Progenitor cell of endocrine pancreas (in vitro differentiated cells): ENCODE results near the gene ZNF773. TPM values are rescaled to one million over a fixed set of nuclear protein-coding genes. Genes with fewer than 3 reads are reported as not detected.
A peak's percentile ranks its signal among the peaks of the same experiment; 100 is the strongest.
"Not testable (repeated sequence)": the region's sequence is repeated elsewhere in the genome, so short reads cannot be mapped to it uniquely, and the experiment has no call there.

Experiments used
- DNase-seq: peaks from one replicate; pipeline ENCODE4 v3.0.0; 2021; ENCODE audit warnings: low spot score; ENCODE audit not compliant: unreplicated experiment
- H3K27ac Mint-ChIP-seq: 2 replicates; pipeline ENCODE4 v1.8.0; 2021; ENCODE audit warnings: mild to moderate bottlenecking, moderate library complexity, mixed read lengths
- H3K27me3 Mint-ChIP-seq: 2 replicates; pipeline ENCODE4 v1.8.0; 2021; ENCODE audit warnings: mixed read lengths
- H3K36me3 Mint-ChIP-seq: 2 replicates; pipeline ENCODE4 v1.8.0; 2022; ENCODE audit warnings: mixed read lengths; ENCODE audit not compliant: insufficient read depth
- H3K4me1 Mint-ChIP-seq: 2 replicates; pipeline ENCODE4 v1.8.0; 2021; ENCODE audit warnings: low read depth, mixed read lengths
- H3K4me3 Mint-ChIP-seq: 2 replicates; pipeline ENCODE4 v1.8.0; 2021; ENCODE audit warnings: low read depth, mild to moderate bottlenecking, moderate library complexity, mixed read lengths
- H3K9me3 Mint-ChIP-seq: 2 replicates; pipeline ENCODE4 v1.8.0; 2021; ENCODE audit warnings: low read depth, mixed read lengths
- total RNA-seq: library from RNA; stranded (reverse); gene quantifications from 2 replicates; pipeline ENCODE4 v1.2.1, GENCODE V29; 2021
- TF ChIP-seq, protein P1 (sequence below): fragments of 200-600 bp; sonication (generic); IDR thresholded peaks from one replicate; pipeline ENCODE4 v1.5.0; 2021; ENCODE audit warnings: antibody characterized with exemption, mild to moderate bottlenecking; ENCODE audit not compliant: unreplicated experiment

The ZNF773 gene
- total RNA-seq, 1 donor from 2014 or later = 8.7 TPM

- Mint-ChIP-seq H3K27ac (peak within 1 kb of the TSS; percentile 88), H3K9me3 (peaks cover 63% of the 10 kb centered on the region), H3K36me3 (peaks cover 48% of the 10 kb centered on the region), H3K4me1 (no peaks in the 10 kb centered on the region), H3K27me3 (no peaks in the 10 kb centered on the region), H3K4me3 (peak within 1 kb of the TSS; percentile 87)
- TF ChIP-seq, protein P1, sequence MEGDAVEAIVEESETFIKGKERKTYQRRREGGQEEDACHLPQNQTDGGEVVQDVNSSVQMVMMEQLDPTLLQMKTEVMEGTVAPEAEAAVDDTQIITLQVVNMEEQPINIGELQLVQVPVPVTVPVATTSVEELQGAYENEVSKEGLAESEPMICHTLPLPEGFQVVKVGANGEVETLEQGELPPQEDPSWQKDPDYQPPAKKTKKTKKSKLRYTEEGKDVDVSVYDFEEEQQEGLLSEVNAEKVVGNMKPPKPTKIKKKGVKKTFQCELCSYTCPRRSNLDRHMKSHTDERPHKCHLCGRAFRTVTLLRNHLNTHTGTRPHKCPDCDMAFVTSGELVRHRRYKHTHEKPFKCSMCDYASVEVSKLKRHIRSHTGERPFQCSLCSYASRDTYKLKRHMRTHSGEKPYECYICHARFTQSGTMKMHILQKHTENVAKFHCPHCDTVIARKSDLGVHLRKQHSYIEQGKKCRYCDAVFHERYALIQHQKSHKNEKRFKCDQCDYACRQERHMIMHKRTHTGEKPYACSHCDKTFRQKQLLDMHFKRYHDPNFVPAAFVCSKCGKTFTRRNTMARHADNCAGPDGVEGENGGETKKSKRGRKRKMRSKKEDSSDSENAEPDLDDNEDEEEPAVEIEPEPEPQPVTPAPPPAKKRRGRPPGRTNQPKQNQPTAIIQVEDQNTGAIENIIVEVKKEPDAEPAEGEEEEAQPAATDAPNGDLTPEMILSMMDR = peak; percentile 44
- DNase-seq = peak; percentile 40
These were observed 22.3 kb upstream of the ZNF773 start, which contains the start of gene ZNF772 for GRCh38 chr19:57477191-57478008. ZNF772 (minus strand) TSS chr19:57477566; CDS start chr19:57477309, 257 bp downstream.

- Mint-ChIP-seq H3K4me3 (peak within 1 kb of the TSS; percentile 79), H3K9me3 (peaks cover 37% of the 10 kb centered on the region), H3K36me3 (peaks cover 39% of the 10 kb centered on the region), H3K27ac (peak within 1 kb of the TSS; percentile 58)
- H3K27me3 Mint-ChIP-seq, H3K4me1 Mint-ChIP-seq: not testable (repeated sequence)
- DNase-seq = peak; percentile 84
These were observed 12.1 kb upstream of the ZNF773 start, which contains the start of gene ZNF419 for GRCh38 chr19:57487477-57488298. ZNF419 (plus strand) TSS chr19:57487750; CDS start chr19:57487951, 201 bp downstream.

GRCh38 chr19:57488299-57488644 lies 11.5 kb upstream of the ZNF773 start:
- DNase-seq, H3K4me1 Mint-ChIP-seq, H3K27me3 Mint-ChIP-seq: not testable (repeated sequence)
- Mint-ChIP-seq H3K27ac (peak overlapping the region; percentile 58), H3K4me3 (peak overlapping the region; percentile 79), H3K36me3 (peaks cover 45% of the 10 kb centered on the region), H3K9me3 (peaks cover 43% of the 10 kb centered on the region)

DNA sequence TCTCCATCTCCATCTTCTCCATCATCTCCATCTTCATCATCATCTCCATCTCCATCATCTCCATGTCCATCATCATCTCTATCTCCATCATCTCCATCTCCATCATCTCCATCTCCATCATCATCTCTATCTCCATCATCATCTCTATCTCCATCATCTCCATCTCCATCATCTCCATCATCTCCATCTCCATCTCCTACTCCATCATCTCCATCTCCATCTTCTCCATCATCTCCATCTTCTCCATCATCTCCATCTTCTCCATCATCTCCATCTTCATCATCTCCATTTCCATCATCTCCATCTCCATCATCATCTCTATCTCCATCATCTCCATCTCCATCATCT lies 432 bp upstream of the ZNF773 start:
- H3K4me1 Mint-ChIP-seq, DNase-seq, H3K27me3 Mint-ChIP-seq: not testable (repeated sequence)
- H3K4me3 Mint-ChIP-seq = peak overlapping the region; percentile 79
- H3K9me3 Mint-ChIP-seq = peaks cover 51% of the 10 kb centered on the region
- H3K27ac Mint-ChIP-seq = peak overlapping the region; percentile 69
- H3K36me3 Mint-ChIP-seq = peaks cover 51% of the 10 kb centered on the region

DNA sequence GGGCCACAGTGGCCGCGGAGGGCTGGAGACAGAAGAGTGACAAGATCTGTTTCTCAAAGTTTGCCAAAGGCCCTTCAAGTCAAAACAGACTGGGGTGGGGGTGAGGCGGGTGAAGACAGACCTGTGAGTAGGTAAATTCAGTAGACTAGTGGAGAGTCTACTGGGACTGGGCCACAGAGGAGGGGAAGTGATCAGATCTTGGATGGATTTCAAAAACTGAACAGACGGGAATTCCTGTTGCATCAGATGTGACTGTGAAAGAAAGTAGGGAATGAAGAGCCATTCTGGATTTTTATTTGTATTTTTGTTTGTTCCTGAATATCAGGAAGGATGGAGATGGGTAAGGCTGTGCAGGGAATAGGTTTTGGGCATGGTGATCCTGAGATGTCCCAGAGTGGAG lies 662 bp downstream of the ZNF773 start:
- H3K9me3 Mint-ChIP-seq = peaks cover 47% of the 10 kb centered on the region
- H3K4me3 Mint-ChIP-seq = peak overlapping the region; percentile 79
- H3K27me3 Mint-ChIP-seq, DNase-seq, H3K4me1 Mint-ChIP-seq: not testable (repeated sequence)
- H3K36me3 Mint-ChIP-seq = peaks cover 50% of the 10 kb centered on the region
- peak overlapping the region; percentile 29 for H3K27ac Mint-ChIP-seq

- Mint-ChIP-seq H3K27me3 (no peaks in the 10 kb centered on the region), H3K27ac (no peak overlapping the region), H3K9me3 (peaks cover 59% of the 10 kb centered on the region), H3K4me3 (no peak overlapping the region), H3K36me3 (peaks cover 79% of the 10 kb centered on the region), H3K4me1 (no peaks in the 10 kb centered on the region)
- no peak for DNase-seq
- TF ChIP-seq, protein P1 = no peak
These were observed 6.4 kb downstream of the ZNF773 start for GRCh38 chr19:57506163-57506562.

GRCh38 chr19:57511484-57511883 lies 11.7 kb downstream of the ZNF773 start:
- Mint-ChIP-seq H3K36me3 (peaks cover 67% of the 10 kb centered on the region), H3K9me3 (peaks cover 62% of the 10 kb centered on the region), H3K4me3 (no peak overlapping the region), H3K27ac (no peak overlapping the region), H3K4me1 (no peaks in the 10 kb centered on the region), H3K27me3 (no peaks in the 10 kb centered on the region)
- TF ChIP-seq, protein P1 = no peak
- no peak for DNase-seq
